GM08714 (cell line): ENCODE data around the gene STX11.
A peak's percentile ranks its signal among the peaks of the same experiment; 100 is the strongest.

Source experiments
- H3K4me3 ChIP-seq: fragments of 200-500 bp; sonication (Bioruptor generic); 2 replicates; pipeline ENCODE4 v1.5.1; 2014; ENCODE audit warnings: mild to moderate bottlenecking, low read length, inconsistent platforms
- ZNF274 ChIP-seq: IDR thresholded peaks from 2 replicates; pipeline ENCODE4 v1.6.1; 2012; ENCODE audit warnings: mild to moderate bottlenecking, low read depth, low read length

STX11 gene

GRCh38 chr6:144133225-144133821 is 17.0 kb upstream of the STX11 start:
- no peak for TF ChIP-seq ZNF274
- H3K4me3 ChIP-seq: no peak overlapping the region

- no peak overlapping the region for H3K4me3 ChIP-seq
- no peak for TF ChIP-seq ZNF274
Measured at GRCh38 chr6:144134176-144134575, 16.1 kb upstream of the STX11 start.

- no peak overlapping the region for H3K4me3 ChIP-seq
- TF ChIP-seq ZNF274: no peak
Measured at GRCh38 chr6:144134737-144135136, 15.6 kb upstream of the STX11 start.

- TF ChIP-seq ZNF274: no peak
Measured at GRCh38 chr6:144138542-144138941, 11.8 kb upstream of the STX11 start.

GRCh38 chr6:144139817-144140216 is 10.5 kb upstream of the STX11 start:
- no peak for TF ChIP-seq ZNF274
- H3K4me3 ChIP-seq: no peak overlapping the region

More at GRCh38 chr6:144138542-144138941, 11.8 kb upstream of the STX11 start:
- H3K4me3 ChIP-seq: no peak overlapping the region

GRCh38 chr6:144140867-144141266 is 9.4 kb upstream of the STX11 start:
- TF ChIP-seq ZNF274: no peak
- peak overlapping the region; percentile 53 for H3K4me3 ChIP-seq

- no peak overlapping the region; the same call in 1 of the 2 replicates for H3K4me3 ChIP-seq
- no peak for TF ChIP-seq ZNF274
Measured at GRCh38 chr6:144141470-144141869, 8.8 kb upstream of the STX11 start.

GRCh38 chr6:144143106-144143505 is 7.2 kb upstream of the STX11 start:
- TF ChIP-seq ZNF274: no peak
- no peak overlapping the region for H3K4me3 ChIP-seq

- H3K4me3 ChIP-seq: no peak overlapping the region
- no peak for TF ChIP-seq ZNF274
Measured at GRCh38 chr6:144143878-144144277, 6.4 kb upstream of the STX11 start.

GRCh38 chr6:144144996-144145395 is 5.3 kb upstream of the STX11 start:
- H3K4me3 ChIP-seq: no peak overlapping the region
- TF ChIP-seq ZNF274: no peak

- H3K4me3 ChIP-seq: no peak overlapping the region
- TF ChIP-seq ZNF274: no peak
Measured at GRCh38 chr6:144145541-144145940, 4.8 kb upstream of the STX11 start.

GRCh38 chr6:144148886-144149285 is 1.4 kb upstream of the STX11 start:
- no peak for TF ChIP-seq ZNF274
- no peak overlapping the region for H3K4me3 ChIP-seq

- TF ChIP-seq ZNF274: no peak
- H3K4me3 ChIP-seq: peak overlapping the region; percentile 89; the same call in 1 of the 2 replicates
Measured at GRCh38 chr6:144149558-144149893, 791 bp upstream of the STX11 start.

- no peak for TF ChIP-seq ZNF274
- peak overlapping the region; percentile 89 for H3K4me3 ChIP-seq
Measured at GRCh38 chr6:144150710-144151657, 667 bp downstream of the STX11 start.

GRCh38 chr6:144152334-144152900 is 2.1 kb downstream of the STX11 start:
- peak overlapping the region; percentile 89 for H3K4me3 ChIP-seq
- no peak for TF ChIP-seq ZNF274
